H1 (cell line): ENCODE results near the gene ELAPOR2.

Experiments used
- EZH2 ChIP-seq: fragments of 200-600 bp; sonication (generic); IDR thresholded peaks from 2 replicates; pipeline ENCODE4 v1.7.1; 2012; ENCODE audit warnings: low read depth, mild to moderate bottlenecking, moderate library complexity, low read length, inconsistent platforms; ENCODE audit not compliant: severe bottlenecking
- MAFK ChIP-seq: IDR thresholded peaks from 2 replicates; pipeline ENCODE4 v1.6.1; 2012; ENCODE audit warnings: low read depth, mild to moderate bottlenecking, improper control_type of control experiment, low read length
- POLR2A ChIP-seq, 2 experiments: IDR thresholded peaks; 1 replicate in 1 of 2; 2 replicates in 1 of 2; pipeline ENCODE4 v1.6.1; 2011; ENCODE audit warnings: low read depth in 2 of 2, low read length in 2 of 2, mild to moderate bottlenecking in 2 of 2; ENCODE audit errors: control extremely low read depth in 1 of 2
- POLR2AphosphoS5 ChIP-seq: IDR thresholded peaks from 2 replicates; pipeline ENCODE4 v1.6.1; 2011; ENCODE audit warnings: low read depth, low read length
- TAF7 ChIP-seq: optimal IDR thresholded peaks from 2 replicates; pipeline ENCODE3; 2011; ENCODE audit warnings: low read depth, mild to moderate bottlenecking, inconsistent platforms, low read length, moderate library complexity, borderline replicate concordance
- YY1 ChIP-seq: IDR thresholded peaks from 2 replicates; pipeline ENCODE4 v1.6.1; 2011; ENCODE audit warnings: low read depth, mild to moderate bottlenecking, low read length
- ZNF274 ChIP-seq: IDR thresholded peaks from 2 replicates; pipeline ENCODE4 v1.7.0; 2012; ENCODE audit warnings: low read length, borderline replicate concordance; ENCODE audit errors: extremely low read depth
- TF ChIP-seq, protein P1 (sequence below), 3 experiments: IDR thresholded peaks; 1 replicate in 2 of 3; 2 replicates in 1 of 3; pipeline versions ENCODE4 v1.5.1 to v1.6.1; 2011; ENCODE audit warnings: low read length in 3 of 3, mild to moderate bottlenecking in 3 of 3, inconsistent platforms in 2 of 3, low read depth in 1 of 3, moderate library complexity in 1 of 3; ENCODE audit not compliant: insufficient read depth in 1 of 3; ENCODE audit errors: control extremely low read depth in 1 of 3
- TF ChIP-seq, protein P2 (sequence below): IDR thresholded peaks from 2 replicates; pipeline ENCODE4 v1.6.1; 2012; ENCODE audit warnings: low read length, inconsistent platforms

DNA sequence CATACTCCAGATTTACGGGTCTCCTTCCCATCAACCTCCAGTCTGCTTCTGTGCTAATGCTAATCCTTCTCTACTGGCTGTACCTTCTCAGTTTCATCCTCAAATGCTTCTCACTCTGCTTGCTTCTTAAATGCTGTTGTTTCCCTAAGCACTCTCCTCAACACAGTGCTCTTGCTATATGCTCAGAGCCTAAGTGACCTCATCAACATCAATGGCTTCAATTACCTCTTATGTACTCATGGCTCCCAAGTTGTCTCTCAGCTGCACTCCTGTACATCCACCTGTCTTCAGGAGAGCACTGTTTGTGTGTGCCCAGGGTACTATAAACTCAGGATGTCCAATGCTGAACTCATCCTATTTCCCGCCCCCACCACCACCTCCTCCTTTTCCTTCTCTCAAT is 22.5 kb downstream of the ELAPOR2 start:
- TF ChIP-seq ZNF274 (no peak), MAFK (no peak), POLR2A (IDR thresholded peaks at IDR 0.05; ENCODE audit: control extremely low read depth in 1 of 2, low read depth in 2 of 2, low read length in 2 of 2) (no peak), EZH2 (no peak), POLR2AphosphoS5 (no peak), TAF7 (no peak), YY1 (no peak)
- TF ChIP-seq, protein P1, sequence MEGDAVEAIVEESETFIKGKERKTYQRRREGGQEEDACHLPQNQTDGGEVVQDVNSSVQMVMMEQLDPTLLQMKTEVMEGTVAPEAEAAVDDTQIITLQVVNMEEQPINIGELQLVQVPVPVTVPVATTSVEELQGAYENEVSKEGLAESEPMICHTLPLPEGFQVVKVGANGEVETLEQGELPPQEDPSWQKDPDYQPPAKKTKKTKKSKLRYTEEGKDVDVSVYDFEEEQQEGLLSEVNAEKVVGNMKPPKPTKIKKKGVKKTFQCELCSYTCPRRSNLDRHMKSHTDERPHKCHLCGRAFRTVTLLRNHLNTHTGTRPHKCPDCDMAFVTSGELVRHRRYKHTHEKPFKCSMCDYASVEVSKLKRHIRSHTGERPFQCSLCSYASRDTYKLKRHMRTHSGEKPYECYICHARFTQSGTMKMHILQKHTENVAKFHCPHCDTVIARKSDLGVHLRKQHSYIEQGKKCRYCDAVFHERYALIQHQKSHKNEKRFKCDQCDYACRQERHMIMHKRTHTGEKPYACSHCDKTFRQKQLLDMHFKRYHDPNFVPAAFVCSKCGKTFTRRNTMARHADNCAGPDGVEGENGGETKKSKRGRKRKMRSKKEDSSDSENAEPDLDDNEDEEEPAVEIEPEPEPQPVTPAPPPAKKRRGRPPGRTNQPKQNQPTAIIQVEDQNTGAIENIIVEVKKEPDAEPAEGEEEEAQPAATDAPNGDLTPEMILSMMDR (IDR thresholded peaks at IDR 0.05; ENCODE audit: control extremely low read depth in 1 of 3, insufficient read depth in 1 of 3, low read depth in 1 of 3, low read length in 3 of 3), result no peak
- TF ChIP-seq, protein P2, sequence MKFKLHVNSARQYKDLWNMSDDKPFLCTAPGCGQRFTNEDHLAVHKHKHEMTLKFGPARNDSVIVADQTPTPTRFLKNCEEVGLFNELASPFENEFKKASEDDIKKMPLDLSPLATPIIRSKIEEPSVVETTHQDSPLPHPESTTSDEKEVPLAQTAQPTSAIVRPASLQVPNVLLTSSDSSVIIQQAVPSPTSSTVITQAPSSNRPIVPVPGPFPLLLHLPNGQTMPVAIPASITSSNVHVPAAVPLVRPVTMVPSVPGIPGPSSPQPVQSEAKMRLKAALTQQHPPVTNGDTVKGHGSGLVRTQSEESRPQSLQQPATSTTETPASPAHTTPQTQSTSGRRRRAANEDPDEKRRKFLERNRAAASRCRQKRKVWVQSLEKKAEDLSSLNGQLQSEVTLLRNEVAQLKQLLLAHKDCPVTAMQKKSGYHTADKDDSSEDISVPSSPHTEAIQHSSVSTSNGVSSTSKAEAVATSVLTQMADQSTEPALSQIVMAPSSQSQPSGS, result no peak
